HCT116 (cell line): Measurements from ENCODE around the gene CD160. TPM values are rescaled to one million over a fixed set of nuclear protein-coding genes. Genes with fewer than 3 reads are reported as not detected.

Experiments used
- ATAC-seq: fragments of 200-7000 bp; cut with Tn5 transposase; 2 replicates; pipeline ENCODE4 v1.9.1; 2020; ENCODE audit warnings: mild to moderate bottlenecking, moderate library complexity
- BruUV-seq: library from RNA; stranded (reverse); fragments of 400-500 nt; replicated peaks from 2 replicates; lab custom pipeline; 2021; lab: Mats Ljungman, UMichigan
- CTCF ChIA-PET: fragments of 300-600 bp; sonication (Branson Sonifier 250); formaldehyde crosslinking; loops from one replicate; lab custom pipeline; 2021; ENCODE audit warnings: antibody characterized with exemption; lab: Charles Lee
- POLR2A ChIA-PET: fragments of 300-600, 350-600 bp; sonication (Branson Sonifier 250); formaldehyde crosslinking; loops from one replicate; lab custom pipeline; 2021; ENCODE audit warnings: antibody characterized with exemption; lab: Charles Lee
- RAD21 ChIA-PET, 2 experiments: fragments of 300-600 bp; sonication (Branson Sonifier 250); formaldehyde crosslinking; loops; one replicate each; lab custom pipeline; 2023; ENCODE audit warnings: low total read pairs in 2 of 2; ENCODE audit not compliant: uncharacterized antibody in 2 of 2, unreplicated experiment in 2 of 2, low non-redundant PET in 1 of 2; lab: Charles Lee
- DNase-seq: peaks from one replicate; pipeline ENCODE4 v3.0.0-alpha.2; 2010; ENCODE audit warnings: low read depth, low spot score
- H2AFZ ChIP-seq: fragments of 200-600 bp; shearing (Covaris generic), sonication (generic); 2 replicates; pipeline ENCODE4 v1.6.1; 2017; ENCODE audit warnings: low read depth, mixed run types, mixed read lengths, antibody characterized with exemption, low read length; ENCODE audit not compliant: poor library complexity, severe bottlenecking
- H3K27ac ChIP-seq: 2 replicates; pipeline ENCODE4 v1.5.1; 2012; ENCODE audit warnings: low read depth, low read length
- H3K27me3 ChIP-seq: fragments of 200-600 bp; sonication (generic); 2 replicates; pipeline ENCODE4 v1.6.1; 2016; ENCODE audit warnings: mixed run types, low read length, mixed read lengths; ENCODE audit not compliant: insufficient read depth
- H3K36me3 ChIP-seq, 2 experiments: fragments of 200-500 bp in 1 of 2; fragments of 200-600 bp in 1 of 2; sonication (Bioruptor generic) in 1 of 2; sonication (generic) in 1 of 2; 2 replicates each; pipeline versions ENCODE4 v1.5.1 to v1.6.1; 2014 to 2016; ENCODE audit warnings: low read length in 2 of 2, inconsistent platforms in 1 of 2, mixed read lengths in 1 of 2, mixed run types in 1 of 2; ENCODE audit not compliant: insufficient read depth in 2 of 2, control insufficient read depth in 1 of 2
- H3K4me1 ChIP-seq, 2 experiments: fragments of 200-600 bp in 1 of 2; sonication (generic) in 1 of 2; 2 replicates each; pipeline versions ENCODE4 v1.5.1 to v1.6.1; 2012 to 2017; ENCODE audit warnings: low read length in 2 of 2, inconsistent platforms in 1 of 2, mild to moderate bottlenecking in 1 of 2, mixed read lengths in 1 of 2, mixed run types in 1 of 2, moderate library complexity in 1 of 2; ENCODE audit not compliant: insufficient read depth in 2 of 2, control insufficient read depth in 1 of 2
- H3K4me2 ChIP-seq: fragments of 200-600 bp; sonication (generic); 2 replicates; pipeline ENCODE4 v1.6.1; 2017; ENCODE audit warnings: mixed run types, low read length, mixed read lengths
- H3K4me3 ChIP-seq, 2 experiments: fragments of 200-600 bp in 1 of 2; sonication (generic) in 1 of 2; replicated peaks in 1 of 2; 2 replicates each; pipeline ENCODE4 v1.5.1; 2011 to 2016; ENCODE audit warnings: low read length in 2 of 2, control low read depth in 1 of 2, low read depth in 1 of 2, mild to moderate bottlenecking in 1 of 2, mixed read lengths in 1 of 2, mixed run types in 1 of 2
- H3K79me2 ChIP-seq: fragments of 200-600 bp; sonication (generic); 2 replicates; pipeline ENCODE4 v1.6.1; 2017; ENCODE audit warnings: mild to moderate bottlenecking, mixed run types, low read length, moderate library complexity, mixed read lengths; ENCODE audit not compliant: insufficient read depth
- H3K9ac ChIP-seq: fragments of 200-600 bp; sonication (generic); 2 replicates; pipeline ENCODE4 v1.6.1; 2016; ENCODE audit warnings: low read length, mixed read lengths
- H3K9me2 ChIP-seq: fragments of 200-600 bp; sonication (generic), shearing (Covaris generic); 2 replicates; pipeline ENCODE4 v1.6.1; 2017; ENCODE audit warnings: mixed run types, mild to moderate bottlenecking, moderate library complexity; ENCODE audit not compliant: insufficient read depth
- H3K9me3 ChIP-seq, 2 experiments: fragments of 200-500 bp in 1 of 2; fragments of 200-600 bp in 1 of 2; sonication (Bioruptor generic) in 1 of 2; sonication (generic) in 1 of 2; 2 replicates each; pipeline ENCODE4 v1.6.1; 2014 to 2017; ENCODE audit warnings: low read length in 2 of 2, mixed read lengths in 2 of 2, inconsistent platforms in 1 of 2, low read depth in 1 of 2, mild to moderate bottlenecking in 1 of 2, mixed run types in 1 of 2, moderate library complexity in 1 of 2; ENCODE audit not compliant: control insufficient read depth in 1 of 2, insufficient read depth in 1 of 2
- H4K20me1 ChIP-seq: fragments of 200-600 bp; sonication (generic), shearing (Covaris generic); 2 replicates; pipeline ENCODE4 v1.6.1; 2017; ENCODE audit warnings: mixed run types, mild to moderate bottlenecking, moderate library complexity; ENCODE audit not compliant: insufficient read depth
- CBX3 ChIP-seq: IDR thresholded peaks from 2 replicates; pipeline ENCODE4 v1.6.1; 2012; ENCODE audit warnings: low read depth
- CTCF ChIP-seq, 3 experiments: fragments of 200-600 bp in 1 of 3; sonication (generic) in 1 of 3; IDR thresholded peaks in 2 of 3; conservative IDR thresholded peaks in 1 of 3; 2 replicates each; pipeline ENCODE4 v1.5.1; 2012 to 2017; ENCODE audit warnings: low read depth in 2 of 3, low read length in 2 of 3, antibody characterized with exemption in 1 of 3, borderline replicate concordance in 1 of 3, control low read depth in 1 of 3, mild to moderate bottlenecking in 1 of 3, mixed read lengths in 1 of 3, mixed run types in 1 of 3, moderate library complexity in 1 of 3; ENCODE audit not compliant: insufficient read depth in 1 of 3
- EGR1 ChIP-seq: IDR thresholded peaks from 2 replicates; pipeline ENCODE4 v1.6.1; 2012; ENCODE audit warnings: low read depth
- ELF1 ChIP-seq: IDR thresholded peaks from 2 replicates; pipeline ENCODE4 v1.6.1; 2012; ENCODE audit warnings: low read depth, borderline replicate concordance
- FOSL1 ChIP-seq: IDR thresholded peaks from 2 replicates; pipeline ENCODE4 v1.6.1; 2012; ENCODE audit warnings: low read depth
- JUND ChIP-seq: IDR thresholded peaks from 2 replicates; pipeline ENCODE4 v1.6.1; 2012
- POLR2A ChIP-seq: IDR thresholded peaks from 2 replicates; pipeline ENCODE4 v1.7.0; 2011; ENCODE audit warnings: borderline replicate concordance; ENCODE audit not compliant: insufficient read depth, insufficient read length; ENCODE audit errors: extremely low read depth
- POLR2AphosphoS5 ChIP-seq: IDR thresholded peaks from 2 replicates; pipeline ENCODE4 v1.6.1; 2011; ENCODE audit warnings: mild to moderate bottlenecking, low read depth, low read length, moderate library complexity
- SP1 ChIP-seq: IDR thresholded peaks from 2 replicates; pipeline ENCODE4 v1.6.1; 2012; ENCODE audit warnings: low read depth
- SRF ChIP-seq: IDR thresholded peaks from 2 replicates; pipeline ENCODE4 v1.6.1; 2012; ENCODE audit warnings: low read depth
- YY1 ChIP-seq: IDR thresholded peaks from 2 replicates; pipeline ENCODE4 v1.6.1; 2011; ENCODE audit warnings: low read length, low read depth, moderate library complexity, mild to moderate bottlenecking; ENCODE audit not compliant: insufficient replicate concordance; ENCODE audit errors: extremely low read depth
- ZFX ChIP-seq: fragments of 450-650 bp; IDR thresholded peaks from 2 replicates; pipeline ENCODE4 v1.6.1; 2017
- ZNF274 ChIP-seq: fragments of 200-500 bp; sonication (Bioruptor generic); IDR thresholded peaks from 2 replicates; pipeline ENCODE4 v1.6.1; 2014; ENCODE audit warnings: mild to moderate bottlenecking, low read depth, low read length, inconsistent platforms
- intact Hi-C: fragments of 100-400 bp; cut with micrococcal nuclease; formaldehyde crosslinking; loops from 2 replicates; pipeline ENCODE4 v1.10.0; 2022
- total RNA-seq: library from RNA; stranded (reverse); gene quantifications from one replicate; pipeline ENCODE4 v1.2.1, GENCODE V29; 2021; ENCODE audit not compliant: unreplicated experiment
- TF ChIP-seq, protein P1 (sequence below): IDR thresholded peaks from 2 replicates; pipeline ENCODE4 v1.6.1; 2012

The CD160 gene
- total RNA-seq, 1 experiment from 2014 or later, result not detected

DNA sequence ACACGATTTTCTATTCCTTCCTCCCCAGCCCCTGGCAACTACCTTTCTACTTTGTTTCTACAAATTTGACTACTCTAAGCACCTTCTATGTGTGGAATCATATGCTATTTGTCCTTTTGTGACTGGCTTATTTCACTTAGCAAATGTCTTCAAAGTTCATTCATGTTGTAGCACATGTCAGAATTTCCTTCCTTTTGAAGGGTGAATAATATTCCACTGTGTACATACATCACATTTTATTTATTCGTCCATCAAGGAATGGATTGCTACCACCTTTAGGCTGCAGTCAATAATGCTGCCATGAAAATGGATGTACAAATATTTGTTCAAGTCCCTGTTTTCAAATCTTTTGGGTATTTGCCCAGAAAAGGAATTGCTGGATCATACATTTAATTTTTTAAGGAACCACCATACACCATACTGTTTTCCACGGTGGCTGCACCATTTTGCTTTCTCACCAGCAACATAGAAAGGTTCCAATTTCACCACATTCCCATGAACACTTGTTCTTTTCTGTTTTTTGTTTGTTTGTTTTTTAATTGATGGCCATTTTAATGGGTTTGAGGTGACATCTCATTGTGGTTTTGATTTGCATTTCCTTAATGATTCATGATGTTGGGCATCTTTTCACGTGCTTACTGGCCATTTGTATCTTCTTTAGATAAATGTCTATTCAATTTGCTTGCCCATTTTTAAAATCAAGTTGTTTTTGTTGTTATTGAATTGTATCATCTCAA lies 8.8 kb upstream of the CD160 start:
- Histone ChIP-seq H3K9ac (no peak overlapping the region), H3K4me3 (no peak overlapping the region), H3K27me3 (no peaks in the 10 kb centered on the region), H3K4me1 (peaks cover 4 to 26% of the 10 kb centered on the region in 2 experiments; a peak in 3 of 4 replicates), H4K20me1 (no peaks in the 10 kb centered on the region), H3K9me2 (no peaks in the 10 kb centered on the region), H2AFZ (no peak overlapping the region), H3K36me3 (no peaks in the 10 kb centered on the region), H3K9me3 (no peaks in the 10 kb centered on the region), H3K27ac (no peak overlapping the region), H3K79me2 (no peaks in the 10 kb centered on the region), H3K4me2 (no peak overlapping the region)
- no TSS peak for BruUV-seq
- RAD21 ChIA-PET, result no interaction called here
- TF ChIP-seq JUND (no peak), CTCF (IDR thresholded peaks at IDR 0.05 in 2 of 3, conservative IDR thresholded peaks at IDR 0.05 in 1 of 3; ENCODE audit: borderline replicate concordance in 1 of 3, insufficient read depth in 1 of 3, low read depth in 2 of 3, low read length in 2 of 3) (no peak), FOSL1 (no peak), SRF (no peak), ELF1 (no peak), POLR2AphosphoS5 (no peak), ZFX (no peak), ZNF274 (no peak), POLR2A (no peak), SP1 (no peak), EGR1 (no peak), YY1 (no peak), CBX3 (no peak)
- TF ChIP-seq, protein P1, sequence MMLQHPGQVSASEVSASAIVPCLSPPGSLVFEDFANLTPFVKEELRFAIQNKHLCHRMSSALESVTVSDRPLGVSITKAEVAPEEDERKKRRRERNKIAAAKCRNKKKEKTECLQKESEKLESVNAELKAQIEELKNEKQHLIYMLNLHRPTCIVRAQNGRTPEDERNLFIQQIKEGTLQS, result no peak
- ATAC-seq (no peak), DNase-seq (no peak)
- CTCF ChIA-PET, result interaction anchor here (1.4 kb wide), 1 partner anchor 10 kb away, joined by 6 read pairs; no protein-coding TSS in a partner anchor
- POLR2A ChIA-PET, result no interaction called here
- intact Hi-C loops, result no loop called here
